Subcutaneous adipose tissue (tissue), 4 donors: ENCODE results near the gene ARMC7. TPM values are rescaled to one million over a fixed set of nuclear protein-coding genes. Genes with fewer than 3 reads are reported as not detected.

Source experiments
- total RNA-seq, 4 donors: library from RNA; depleted of rRNA; stranded (reverse); fragments of >200 nt; gene quantifications; one replicate each; pipeline ENCODE4 v1.1.0, GENCODE V29; 2016
- TF ChIP-seq, protein P1 (sequence below): fragments of 450-650 bp; IDR thresholded peaks from one replicate; pipeline ENCODE4 v1.5.1; 2016; ENCODE audit warnings: low read depth, mild to moderate bottlenecking, control low read depth, antibody characterized with exemption, moderate library complexity

ARMC7 gene
- total RNA-seq, 4 donors from 2014 or later: 3.1 to 7.0 (median 6.1) TPM

DNA sequence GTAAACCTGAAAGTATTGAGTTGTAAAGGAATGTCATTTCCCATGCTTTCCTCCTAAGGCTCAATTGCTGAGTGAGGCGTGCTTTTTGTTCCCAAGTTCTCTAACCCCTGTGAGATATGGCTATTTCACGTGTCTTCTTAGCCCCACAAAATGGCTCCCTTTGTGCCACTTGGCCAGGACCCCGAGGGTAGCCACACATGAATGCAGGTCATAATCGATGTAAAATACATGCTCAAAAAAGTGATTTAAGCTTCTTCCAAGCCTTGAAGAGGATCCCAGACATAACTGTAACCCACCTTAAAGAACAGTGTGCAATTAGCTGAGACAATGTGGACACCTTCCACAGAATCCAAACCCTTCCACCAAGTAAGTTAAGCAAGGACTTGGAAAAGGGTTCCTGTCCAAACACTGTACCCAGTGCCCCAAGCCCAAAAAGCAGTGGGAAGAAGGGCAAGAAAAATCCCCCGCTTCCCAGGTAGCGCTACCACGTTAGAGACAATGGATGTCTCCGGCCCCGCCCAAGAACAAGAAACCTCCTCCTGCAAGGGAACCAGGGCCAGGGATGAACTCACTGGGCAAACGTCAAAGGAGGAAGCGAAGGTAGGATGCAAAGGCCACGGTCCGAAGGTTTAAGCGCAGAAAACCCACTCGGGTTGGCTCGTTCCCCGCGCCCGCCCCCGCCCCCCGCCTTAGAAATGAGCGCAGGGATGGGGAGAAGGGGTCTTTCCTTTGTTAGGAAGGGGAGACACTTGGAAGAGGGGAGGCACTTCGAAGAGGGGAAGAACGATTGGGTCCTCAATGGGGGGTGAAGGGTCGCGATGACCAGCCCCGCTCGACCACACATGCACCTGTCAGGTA lies 43.4 kb downstream of the ARMC7 start:
- TF ChIP-seq, protein P1, sequence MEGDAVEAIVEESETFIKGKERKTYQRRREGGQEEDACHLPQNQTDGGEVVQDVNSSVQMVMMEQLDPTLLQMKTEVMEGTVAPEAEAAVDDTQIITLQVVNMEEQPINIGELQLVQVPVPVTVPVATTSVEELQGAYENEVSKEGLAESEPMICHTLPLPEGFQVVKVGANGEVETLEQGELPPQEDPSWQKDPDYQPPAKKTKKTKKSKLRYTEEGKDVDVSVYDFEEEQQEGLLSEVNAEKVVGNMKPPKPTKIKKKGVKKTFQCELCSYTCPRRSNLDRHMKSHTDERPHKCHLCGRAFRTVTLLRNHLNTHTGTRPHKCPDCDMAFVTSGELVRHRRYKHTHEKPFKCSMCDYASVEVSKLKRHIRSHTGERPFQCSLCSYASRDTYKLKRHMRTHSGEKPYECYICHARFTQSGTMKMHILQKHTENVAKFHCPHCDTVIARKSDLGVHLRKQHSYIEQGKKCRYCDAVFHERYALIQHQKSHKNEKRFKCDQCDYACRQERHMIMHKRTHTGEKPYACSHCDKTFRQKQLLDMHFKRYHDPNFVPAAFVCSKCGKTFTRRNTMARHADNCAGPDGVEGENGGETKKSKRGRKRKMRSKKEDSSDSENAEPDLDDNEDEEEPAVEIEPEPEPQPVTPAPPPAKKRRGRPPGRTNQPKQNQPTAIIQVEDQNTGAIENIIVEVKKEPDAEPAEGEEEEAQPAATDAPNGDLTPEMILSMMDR: no peak

- TF ChIP-seq, protein P1: no peak
Observed at GRCh38 chr17:75153780-75154194, 44.0 kb downstream of the ARMC7 start.

DNA sequence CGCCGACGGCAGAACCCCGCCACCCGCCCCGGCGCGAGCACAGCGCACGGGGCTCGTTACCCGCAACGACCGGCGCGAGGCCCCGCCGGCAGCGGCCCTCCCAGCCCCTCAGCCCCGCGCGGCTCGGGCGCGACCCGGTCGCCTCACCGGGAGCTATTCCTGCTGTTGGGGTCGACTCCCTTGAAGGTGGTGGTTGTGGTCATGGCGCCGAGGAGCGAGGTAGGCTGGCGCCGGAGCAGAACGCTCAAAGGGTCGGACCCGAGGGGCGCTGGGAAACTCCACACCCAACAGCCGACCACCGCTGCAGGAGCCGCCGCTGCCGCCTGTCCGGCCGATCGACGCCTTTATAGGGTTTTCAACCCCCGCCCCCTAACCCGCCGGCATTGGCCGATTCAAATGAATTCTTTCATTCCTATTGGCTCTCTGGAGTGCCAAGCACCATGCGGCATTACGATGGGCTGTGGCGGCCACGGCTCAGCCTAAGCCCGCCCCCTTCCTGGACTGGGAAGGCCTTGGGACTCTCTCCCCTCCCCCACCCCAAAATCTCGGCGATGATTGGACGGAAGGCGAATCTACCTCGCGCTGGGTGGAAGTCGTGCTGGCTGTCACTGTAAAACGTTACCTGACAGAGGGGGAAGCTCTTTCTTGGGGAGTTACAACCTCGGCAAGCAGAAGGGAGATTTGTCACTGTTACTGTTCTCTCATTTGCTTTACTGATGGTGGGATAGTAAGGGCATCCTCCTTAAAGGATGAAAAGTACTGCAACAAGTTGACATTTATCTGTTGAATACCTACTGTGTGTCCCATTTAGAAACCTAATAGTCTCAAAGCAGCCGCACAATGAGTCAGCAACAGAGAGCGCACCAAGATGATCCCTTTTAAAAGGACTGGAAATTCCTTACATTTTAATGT lies 44.7 kb downstream of the ARMC7 start, which contains the start of gene JPT1:
JPT1 (minus strand) TSS at position 318 of the 912 bp plus-strand sequence; CDS start at position 203, 115 bp downstream.
- TF ChIP-seq, protein P1: no peak

GRCh38 chr17:75155191-75155601 lies 45.4 kb downstream of the ARMC7 start:
- TF ChIP-seq, protein P1: no peak

DNA sequence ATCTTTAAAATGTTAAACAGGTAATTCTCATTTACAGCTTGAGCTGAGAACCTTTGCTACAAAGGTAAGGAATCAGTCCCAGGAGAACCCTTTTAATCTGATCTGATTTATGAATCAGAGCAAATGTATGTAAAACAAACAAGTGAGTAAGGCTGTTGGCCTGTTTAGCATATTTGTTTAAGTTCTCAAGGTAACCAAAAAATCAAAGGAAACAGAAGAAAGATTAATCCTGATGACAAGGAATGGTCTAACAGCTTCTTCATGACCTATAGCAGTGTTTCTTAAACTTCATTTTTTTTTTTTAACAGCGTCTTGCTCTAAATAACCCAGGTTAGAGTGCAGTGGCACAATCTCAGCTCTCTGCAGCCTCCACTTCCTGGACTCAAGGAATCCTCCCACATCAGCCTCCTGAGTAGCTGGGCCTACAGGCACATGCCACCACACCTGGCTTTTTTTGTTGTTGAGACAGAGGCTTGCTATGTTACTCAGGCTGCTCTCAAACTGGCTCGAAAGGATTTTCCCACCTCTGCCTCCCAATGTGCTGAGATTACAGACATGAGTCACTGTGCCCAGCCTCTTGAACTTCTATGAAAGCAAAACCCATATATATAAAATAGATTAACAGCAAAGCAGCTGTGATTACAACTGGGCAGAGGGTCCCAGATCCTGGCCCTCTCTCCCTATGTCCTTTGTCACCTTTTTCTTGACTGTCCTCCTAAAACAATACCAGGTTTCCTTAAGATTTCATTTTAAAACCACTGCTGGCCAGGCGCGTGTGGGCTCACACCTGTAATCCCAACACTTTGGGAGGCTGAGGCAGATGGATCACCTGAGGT lies 49.6 kb downstream of the ARMC7 start:
- TF ChIP-seq, protein P1: no peak

- TF ChIP-seq, protein P1: no peak
Observed at GRCh38 chr17:75160211-75160610, 50.4 kb downstream of the ARMC7 start.
